GM21390 (cell line): Measurements from ENCODE around the gene HSPA12B.

Experiments
- ATAC-seq: cut with Tn5 transposase; IDR thresholded peaks from one replicate; pipeline ENCODE4 v1.9.1; 2021; ENCODE audit not compliant: unreplicated experiment

HSPA12B gene

DNA sequence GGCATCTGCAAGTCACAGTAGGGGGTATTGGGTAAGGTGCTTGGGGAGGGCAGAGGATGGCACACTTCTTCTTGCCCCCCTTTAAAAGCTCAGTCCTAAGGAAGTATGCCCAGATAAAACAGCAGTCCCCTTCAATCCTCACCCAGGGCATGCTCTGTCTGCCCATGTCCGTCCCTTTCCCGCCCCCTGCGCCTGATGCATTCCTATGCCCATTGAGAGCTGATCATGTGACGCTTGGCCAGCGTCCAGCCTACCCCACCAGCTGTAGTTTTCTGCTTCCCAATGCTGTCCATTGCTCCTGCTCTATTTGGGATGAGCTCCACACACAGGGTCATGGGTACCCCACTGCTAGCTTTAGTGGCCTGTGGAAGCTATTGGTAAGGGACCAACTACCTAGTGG, 28.4 kb upstream of the HSPA12B start:
- no peak for ATAC-seq

DNA sequence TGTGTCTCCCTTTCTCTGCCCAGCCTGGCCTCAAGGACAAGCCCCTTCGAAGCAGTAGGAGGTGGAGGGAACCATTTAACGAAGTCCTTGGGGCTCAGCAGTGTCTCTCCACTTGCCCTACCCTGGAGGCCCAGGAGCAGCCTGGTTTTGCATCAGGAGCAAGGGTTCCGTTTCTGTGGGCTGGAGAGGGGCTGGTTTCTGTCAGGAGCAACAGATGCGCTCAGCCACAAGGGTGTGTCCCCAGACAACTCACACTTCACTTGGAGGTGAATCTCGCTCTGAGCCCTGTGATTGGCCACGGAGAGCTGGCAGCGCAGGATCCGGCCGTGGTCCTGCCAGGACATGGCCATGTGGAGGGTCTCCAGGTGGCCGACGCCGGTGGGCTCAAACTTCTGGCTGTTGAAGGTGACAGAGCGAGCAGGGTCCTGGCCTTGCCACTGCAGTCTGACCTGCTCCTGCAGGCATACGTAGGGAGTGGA, 27.0 kb upstream of the HSPA12B start:
- no peak for ATAC-seq

DNA sequence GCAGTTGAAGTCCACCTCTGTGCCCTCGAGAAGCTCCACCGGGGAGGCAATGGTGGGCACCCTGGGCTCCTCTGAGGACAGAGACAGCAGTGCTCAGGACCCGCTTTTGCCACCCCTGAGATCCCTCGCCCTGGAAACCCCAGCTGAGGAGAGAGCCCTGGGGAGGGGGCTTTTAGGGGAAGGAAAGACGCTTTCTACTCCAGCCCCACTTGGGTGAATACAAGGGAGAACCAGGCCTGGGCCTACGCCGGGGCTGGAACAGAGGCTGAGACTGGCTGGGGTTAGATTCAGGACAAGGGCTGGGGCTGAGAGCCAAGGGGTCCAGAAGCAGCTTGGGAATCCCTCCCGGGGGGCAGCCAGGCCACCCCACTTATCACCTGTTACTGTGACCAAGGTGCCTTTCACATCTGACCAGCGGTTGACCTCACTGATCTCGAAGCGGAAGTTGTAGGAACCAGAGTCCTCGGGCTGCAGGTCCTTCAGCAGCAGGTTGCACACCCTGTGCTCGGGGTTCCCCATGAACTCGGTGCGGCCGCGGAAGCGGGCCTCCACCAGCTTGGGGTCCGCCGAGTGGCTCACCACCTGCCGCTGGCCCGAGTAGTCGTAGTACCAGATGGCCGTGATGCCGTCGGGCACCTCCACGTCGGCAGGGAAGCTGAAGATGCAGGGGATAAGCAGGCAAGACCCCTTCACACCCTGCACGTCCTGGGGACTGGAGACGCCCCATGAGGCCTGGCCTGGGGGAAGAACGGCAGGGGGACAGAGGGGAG, 26.3 kb upstream of the HSPA12B start:
- no peak for ATAC-seq

DNA sequence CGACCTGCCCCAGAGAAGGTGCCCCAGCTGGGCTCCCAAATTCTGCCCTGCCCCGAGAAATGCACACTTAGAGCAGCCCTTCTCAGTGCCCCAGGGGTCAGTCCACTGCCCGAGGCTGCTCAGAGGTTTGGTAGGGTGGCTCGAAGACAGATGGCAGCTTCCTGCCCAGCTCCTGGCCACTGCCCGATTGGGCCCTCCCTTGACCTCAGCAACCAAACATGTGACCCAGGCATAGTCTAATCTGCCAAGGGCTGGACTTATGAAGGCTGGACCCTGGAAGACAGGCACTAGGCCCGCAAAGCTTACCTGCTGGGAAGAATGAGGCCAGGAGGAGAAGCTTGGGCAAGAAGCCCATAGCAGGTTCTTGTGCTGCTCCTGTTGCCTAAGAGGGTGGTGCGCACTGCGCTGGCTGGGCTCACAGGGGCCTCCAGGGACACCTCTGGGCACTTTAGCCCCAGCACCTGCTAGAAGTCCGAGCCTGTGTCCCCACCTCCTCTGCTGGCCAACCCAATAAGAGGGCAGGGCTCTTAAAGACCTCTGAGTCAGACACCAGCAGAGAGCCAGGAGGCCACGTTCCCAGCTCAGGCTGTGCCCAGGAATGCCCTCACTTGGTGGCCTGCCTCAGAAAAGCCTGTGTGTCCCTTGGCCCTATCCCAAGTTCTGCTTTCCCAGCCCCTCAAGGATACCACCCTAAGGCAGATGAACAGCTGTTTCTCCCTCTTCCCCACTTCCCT, 25.5 kb upstream of the HSPA12B start:
- no peak for ATAC-seq

DNA sequence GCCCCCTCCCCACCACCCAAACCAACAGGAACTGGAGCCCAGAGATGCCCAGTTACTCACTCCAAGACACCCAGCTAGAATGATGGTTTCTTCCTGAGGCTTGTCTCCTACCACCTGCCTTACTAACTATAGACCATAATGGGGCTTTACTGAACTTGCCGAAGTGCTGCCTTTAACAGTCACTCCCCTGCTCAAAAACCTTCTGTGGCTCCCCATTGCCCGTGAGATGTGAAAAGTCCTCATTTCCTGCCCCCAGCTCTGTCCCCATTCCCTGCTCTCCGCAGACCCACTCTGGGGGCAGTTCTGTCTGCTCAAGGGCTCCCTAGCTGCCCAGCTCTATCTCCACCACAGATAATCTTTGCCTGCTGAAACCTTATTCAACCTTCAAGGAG, 25.0 kb upstream of the HSPA12B start:
- ATAC-seq = no peak

DNA sequence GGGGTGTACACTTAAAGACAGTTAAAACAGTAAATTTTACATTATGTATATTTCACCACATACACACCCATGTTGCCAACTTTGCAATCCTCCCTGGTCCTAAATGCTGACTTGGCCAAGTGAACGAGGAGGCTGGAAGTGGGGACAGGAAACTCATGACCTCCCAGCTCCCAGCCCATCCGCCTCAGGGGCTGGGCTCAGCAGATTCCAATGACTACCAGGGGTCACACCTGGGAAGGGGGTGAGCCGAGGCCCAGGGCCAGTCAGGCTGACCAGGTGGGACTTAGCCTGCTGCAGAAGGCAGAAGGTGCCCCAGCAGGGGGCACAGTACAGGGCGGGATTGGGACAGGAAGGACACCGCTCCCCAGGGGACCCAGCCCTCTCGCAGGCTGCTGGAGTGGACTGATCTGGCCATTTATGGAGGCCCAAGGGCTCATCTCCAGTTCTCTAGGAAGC, 22.4 kb upstream of the HSPA12B start:
- no peak for ATAC-seq

DNA sequence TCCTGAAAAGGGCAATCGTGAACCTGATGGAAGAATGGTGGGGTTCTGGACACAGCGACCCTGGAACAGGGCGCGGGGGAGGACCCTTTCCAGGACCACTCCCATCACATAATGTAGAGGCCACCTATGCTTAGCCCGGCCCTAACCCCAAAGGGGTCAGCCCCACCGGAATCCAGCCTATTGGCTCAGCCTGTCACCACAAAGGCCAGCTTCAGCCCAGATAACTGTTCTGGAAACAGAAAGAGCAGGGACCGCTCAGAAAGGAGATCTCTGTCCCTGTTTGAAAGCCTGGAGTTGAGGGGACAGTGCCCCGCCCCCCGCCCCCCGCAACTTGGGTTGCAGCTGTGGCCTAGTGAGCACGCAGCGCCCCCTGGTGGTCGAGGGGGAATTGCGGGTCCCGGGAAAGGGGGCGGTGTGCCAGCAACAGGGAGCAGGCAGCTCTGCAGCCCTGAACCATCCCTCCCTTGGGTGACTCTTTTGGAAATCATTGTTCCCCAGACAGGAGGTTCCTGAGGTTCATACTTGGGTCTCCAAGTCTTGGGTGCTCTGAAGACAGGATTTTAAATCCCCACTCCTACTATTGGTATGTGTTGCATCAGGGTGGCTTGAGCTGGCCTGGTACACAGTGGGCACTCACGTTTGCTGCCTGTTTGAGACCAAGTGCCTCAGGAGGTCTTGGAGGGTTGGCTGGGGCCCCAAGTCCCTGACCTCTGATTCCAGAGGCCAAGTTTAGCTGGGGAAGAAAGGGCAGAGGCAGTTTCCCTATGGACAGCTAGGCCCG, 21.6 kb upstream of the HSPA12B start:
- no peak for ATAC-seq

DNA sequence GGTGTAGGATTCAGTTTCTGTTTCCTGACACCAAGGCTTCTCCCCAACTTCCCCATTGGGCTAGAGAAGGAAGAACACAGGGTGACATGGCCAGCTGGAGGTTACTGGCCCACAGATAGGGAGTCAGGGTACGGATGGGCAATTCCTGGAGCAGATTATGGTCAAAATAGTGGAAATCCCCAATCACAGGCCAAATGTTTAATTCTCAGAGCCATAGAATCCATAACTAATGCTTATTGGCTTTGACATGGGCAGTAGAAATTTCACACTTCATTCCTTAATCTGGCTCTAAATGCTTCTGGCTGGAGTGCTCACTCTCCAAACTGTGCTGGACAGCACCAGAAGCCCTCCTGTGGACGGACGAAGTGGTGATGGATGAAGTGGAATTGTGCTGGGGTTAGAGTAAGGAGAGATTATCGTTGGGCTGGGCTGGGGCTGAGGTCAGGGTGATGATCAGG, 21.0 kb upstream of the HSPA12B start:
- ATAC-seq = no peak

DNA sequence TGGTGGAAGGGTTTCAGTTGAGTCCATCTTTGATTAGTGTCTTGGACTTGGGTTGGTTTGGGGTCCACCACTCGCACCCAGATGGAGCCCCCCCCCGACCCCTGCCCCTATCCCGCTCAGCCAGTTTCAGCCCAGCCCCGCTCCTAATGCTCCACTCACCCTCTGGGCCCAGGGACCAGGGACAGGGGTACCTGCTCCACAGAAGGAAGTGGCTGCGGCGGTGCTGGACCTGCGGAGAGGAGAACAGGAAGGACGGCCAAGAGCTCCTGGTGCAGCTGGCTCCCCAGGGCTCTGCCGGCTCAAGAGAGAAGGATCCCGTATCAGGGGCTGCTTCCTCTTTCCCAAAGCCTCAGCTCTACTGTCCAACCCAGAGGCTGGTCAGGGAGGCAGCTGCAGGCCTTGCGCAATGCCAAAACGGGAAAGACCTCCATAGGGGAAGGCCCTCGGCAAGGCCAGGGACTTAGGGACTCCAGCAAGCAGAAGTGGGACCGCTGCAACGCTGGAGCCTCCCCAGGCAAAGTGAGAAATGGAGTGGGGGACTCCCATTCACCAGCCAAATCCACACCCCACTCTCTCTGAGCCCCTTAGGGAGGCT, 20.1 kb upstream of the HSPA12B start, which contains the start of gene SIGLEC1:
Gene SIGLEC1 (minus strand): TSS at position 322 of the 595 bp plus-strand sequence. CDS start 5,472 bp downstream, outside the sequence.
- no peak for ATAC-seq

DNA sequence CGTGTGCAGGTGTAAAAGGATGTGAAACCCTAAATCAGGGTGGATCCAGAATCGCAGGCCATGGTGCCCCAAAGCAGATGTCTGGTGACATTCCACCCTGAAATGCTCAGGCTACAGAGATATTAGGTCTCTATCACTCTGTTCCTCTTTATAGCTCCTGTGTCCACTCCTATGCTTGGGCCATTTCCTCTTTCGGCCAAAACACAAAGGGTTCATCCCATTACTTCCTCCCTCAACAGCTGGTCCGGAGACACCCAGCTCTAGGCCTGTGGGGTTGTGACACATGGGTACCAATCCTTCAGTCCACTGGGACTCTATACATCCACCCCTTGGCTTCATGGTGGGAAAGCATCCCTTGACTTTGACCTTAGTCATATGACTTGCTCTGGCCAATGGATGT, 18.4 kb upstream of the HSPA12B start:
- ATAC-seq = no peak

DNA sequence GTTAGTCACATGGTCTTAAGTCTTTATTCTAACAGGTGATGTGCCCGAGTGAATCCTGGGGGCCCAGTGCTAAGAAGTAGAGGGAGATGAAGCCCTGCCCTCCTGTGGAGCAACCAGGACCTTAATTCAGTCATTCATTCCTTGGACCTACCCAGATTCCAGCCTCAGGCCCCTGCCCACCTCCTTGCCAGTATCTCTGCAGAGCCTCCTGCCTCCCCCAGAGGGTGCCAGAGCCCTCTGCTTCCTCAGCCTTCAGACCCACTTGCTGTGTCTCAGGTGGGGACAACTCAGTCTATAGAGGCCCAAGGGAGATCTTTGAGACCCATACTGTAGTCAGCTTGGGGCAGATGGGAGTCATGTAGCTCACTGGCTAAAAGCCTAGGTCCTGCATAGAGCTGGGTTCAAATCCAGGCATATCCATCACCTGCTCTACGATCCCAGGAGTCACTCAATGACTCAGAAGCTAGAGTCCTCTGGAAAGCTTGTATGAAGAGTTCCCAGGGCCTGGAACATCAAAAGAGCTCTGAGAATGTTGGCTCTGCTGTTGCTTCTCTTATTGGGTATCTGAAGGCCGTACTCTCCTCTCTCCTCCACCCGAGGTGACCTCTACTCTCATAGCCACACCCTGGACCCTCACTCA, 16.2 kb upstream of the HSPA12B start:
- ATAC-seq = no peak

DNA sequence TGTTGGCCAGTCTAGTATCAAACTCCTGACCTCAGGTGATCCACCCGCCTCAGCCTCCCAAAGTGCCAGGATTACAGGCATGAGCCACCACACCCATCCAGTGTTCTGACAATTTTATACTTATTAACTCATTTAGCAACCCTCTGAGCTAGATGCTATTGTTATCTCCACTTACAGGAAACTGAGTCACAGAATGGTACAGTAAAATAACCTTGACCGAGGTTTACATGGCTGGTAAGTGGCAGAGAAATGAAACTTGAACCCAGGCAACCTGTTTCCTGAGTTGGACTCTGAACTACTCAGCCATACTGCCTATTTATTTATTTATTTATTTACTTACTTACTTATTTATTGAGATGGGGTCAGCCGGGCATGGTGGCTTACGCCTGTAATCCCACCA, 13.4 kb upstream of the HSPA12B start:
- ATAC-seq = no peak

DNA sequence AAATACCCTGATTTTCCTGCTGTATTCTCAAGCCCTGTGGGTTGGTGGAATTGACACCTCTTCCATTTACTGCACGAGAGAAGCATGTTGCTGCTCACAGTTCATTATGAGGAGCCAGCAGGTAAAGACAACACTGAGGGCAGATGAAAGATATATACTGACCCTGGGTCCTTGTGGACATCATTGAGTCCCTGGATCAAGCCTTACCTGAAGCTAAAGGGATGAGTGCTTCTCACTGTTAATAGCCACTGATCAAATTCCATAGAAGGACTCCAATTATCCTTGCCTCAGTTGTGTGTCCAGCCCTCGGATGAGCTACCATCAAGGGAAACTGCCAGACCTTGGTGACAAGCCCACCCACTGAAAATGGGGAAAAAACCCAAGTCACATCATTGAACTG, 12.4 kb upstream of the HSPA12B start:
- ATAC-seq = no peak

DNA sequence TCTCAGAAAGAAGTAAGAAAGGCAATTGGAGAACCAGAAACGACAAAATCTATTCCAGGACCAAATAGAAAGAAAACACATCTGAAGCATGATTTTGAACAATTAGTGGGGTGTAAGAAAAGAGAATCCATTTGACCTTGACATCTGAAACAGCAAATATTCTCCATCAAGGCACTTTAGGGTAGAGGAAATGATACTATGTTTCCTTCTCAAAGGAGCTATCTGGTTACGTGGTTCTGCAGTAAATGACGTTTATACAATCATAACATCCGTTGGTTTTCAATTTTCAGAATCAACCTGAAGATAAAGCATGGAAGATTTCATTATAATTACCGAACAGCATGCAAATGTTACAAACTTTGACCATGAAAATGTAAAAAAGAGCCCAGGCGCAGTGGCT, 11.9 kb upstream of the HSPA12B start:
- ATAC-seq = no peak

DNA sequence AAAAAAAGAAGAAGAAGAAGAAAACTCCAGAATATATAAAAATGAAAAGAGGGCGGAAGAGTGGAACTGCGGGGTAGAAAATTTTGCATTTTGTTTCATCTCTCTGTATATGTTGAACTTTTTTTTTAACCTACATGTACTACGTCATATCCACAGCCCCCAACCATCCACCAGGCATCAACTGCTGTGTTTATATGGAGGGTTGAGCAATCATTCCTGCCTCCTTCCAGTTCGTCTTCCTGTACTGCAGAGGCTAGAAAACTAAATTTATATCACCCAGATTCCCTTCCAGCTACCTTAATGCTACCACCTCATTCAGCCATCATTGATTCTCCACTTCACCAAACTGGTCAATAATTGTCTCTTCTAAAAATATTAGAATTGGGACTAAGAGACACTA, 10.6 kb upstream of the HSPA12B start:
- ATAC-seq = no peak

DNA sequence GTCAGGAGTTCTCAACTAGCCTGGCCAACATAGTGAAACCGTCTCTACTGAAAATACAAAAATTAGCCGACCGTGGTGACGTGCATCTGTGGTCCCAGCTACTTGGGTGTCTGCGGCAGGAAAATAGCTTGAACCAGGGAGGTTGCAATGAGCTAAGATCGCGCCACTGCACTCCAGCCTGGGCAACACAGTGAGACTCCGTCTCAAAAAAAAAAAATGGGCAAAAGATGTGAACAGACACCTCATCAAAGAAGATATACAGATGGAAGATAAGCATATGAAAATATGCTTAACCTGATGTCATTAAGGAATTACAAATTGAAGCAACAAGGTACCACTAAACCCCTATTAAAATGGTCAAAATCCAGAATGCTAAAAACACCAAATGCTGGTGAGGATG, 9.2 kb upstream of the HSPA12B start:
- ATAC-seq = no peak

DNA sequence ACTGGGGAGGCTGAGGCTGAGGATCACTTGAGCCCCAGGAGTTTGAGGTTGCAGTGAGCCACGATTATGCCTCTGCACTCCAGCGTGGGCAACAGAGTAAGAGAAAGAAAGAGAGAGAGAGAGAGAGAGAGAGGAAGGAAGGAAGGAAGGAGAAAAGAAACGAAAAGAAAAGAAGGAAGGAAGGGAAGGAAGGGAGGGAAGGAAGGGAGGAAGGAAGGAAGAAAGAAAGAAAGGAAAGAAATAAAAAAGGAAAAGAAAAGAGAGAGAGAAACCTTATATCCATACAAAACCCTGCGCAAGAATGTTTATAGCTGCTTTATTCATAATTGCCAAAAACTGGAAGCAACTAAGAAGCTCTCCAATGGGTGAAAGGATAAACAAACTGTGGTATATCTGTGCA, 8.1 kb upstream of the HSPA12B start:
- ATAC-seq = no peak

DNA sequence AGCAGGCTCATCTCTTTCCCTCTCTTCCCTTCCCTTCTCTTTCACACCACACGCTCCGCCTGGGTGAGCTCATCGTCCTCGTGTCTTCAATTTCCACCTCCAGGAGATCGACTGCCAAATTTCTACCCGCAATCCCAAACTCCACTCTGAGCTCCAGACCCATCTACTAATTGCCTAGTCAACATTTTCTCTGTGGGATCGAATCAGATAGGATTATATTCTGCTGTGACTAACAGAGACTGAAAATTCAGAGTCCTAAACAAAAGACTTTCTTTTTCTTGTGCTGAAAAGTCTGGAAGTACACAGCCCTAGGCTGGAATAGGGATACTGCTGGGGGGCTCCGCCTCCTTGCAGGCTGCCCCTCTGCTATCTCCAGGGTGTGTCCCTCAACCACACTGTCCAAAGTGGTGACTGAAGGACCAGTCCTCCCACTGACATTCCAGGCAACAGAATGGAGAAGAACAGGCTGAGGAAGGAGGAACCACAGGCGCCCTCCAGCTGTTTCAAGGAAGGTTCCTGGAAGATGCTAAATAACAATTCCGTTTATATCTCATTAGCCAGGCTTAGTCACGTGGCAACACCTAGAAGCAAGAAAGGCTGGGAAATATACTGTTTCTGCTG, 5.0 kb upstream of the HSPA12B start:
- no peak for ATAC-seq

DNA sequence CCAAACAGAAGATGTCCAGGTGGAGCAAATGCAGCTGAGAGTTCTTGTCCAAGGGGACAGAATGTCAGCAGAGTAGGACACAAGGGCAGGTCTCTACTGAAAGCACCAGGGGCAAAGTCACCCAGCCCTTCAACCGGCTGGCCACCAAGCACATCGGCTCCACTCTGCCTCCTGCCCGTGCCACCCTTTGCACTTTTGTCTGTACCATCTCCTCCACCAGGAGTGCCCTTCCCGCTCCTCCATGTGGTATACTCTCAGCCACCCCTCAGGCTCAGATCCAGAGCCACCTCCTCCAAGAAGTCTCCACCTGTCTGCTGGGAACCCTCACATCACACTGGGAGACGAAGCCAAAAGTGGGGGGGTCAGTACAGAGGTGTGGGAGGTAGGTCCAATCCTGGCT, 4.1 kb upstream of the HSPA12B start:
- no peak for ATAC-seq

DNA sequence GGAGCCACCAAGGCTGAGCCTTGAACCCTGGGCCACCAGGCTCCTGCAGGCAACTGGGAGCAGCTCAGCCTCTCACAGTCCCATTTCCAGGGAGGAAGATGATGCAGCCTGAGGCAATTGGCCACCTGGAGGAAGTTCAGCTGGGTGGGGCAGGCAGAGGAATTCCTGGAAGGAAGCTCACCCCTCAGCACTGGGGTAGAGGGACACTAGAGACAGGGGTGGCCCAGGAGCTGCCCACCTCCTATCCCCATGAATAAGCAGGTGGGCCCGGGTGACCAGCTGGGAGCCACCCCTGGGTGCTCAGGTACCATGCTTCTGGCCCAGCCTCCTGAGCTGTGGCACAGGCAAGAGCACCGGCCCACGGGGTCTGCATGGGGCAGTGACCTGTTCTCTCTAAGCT, 3.6 kb upstream of the HSPA12B start:
- ATAC-seq = no peak
